Right atrium auricular region (tissue), 2 donors: ENCODE measurements around the gene SEC24B. TPM values are rescaled to one million over a fixed set of nuclear protein-coding genes. Genes with fewer than 3 reads are reported as not detected.
"Not testable (repeated sequence)": the region's sequence is repeated elsewhere in the genome, so short reads cannot be mapped to it uniquely, and the experiment has no call there.

ENCODE experiments used
- DNase-seq: peaks from one replicate; pipeline ENCODE4 v3.0.0-alpha.2; 2019; ENCODE audit warnings: low spot score
- H3K27ac ChIP-seq, 2 donors: fragments of 200-600 bp; sonication (generic); 1 replicate in 1 of 2; 2 replicates in 1 of 2; pipeline ENCODE4 v1.5.1; 2016 to 2019
- H3K27me3 ChIP-seq, 2 donors: fragments of 200-600 bp; sonication (generic); one replicate each; pipeline versions ENCODE4 v1.5.1 to v1.6.0; 2017 to 2019
- H3K36me3 ChIP-seq: fragments of 200-600 bp; sonication (generic); one replicate; pipeline ENCODE4 v1.5.1; 2016
- H3K4me1 ChIP-seq, 2 donors: fragments of 200-600 bp; sonication (generic); one replicate each; pipeline versions ENCODE4 v1.5.1 to v1.6.0; 2017 to 2019
- H3K4me3 ChIP-seq, 2 donors: fragments of 200-600 bp; sonication (generic); 1 replicate in 1 of 2; 2 replicates in 1 of 2; pipeline ENCODE4 v1.5.1; 2017 to 2019; ENCODE audit warnings: mild to moderate bottlenecking in 1 of 2, moderate library complexity in 1 of 2
- H3K9me3 ChIP-seq, 2 donors: fragments of 200-600 bp; sonication (generic); one replicate each; pipeline ENCODE4 v1.5.1; 2019
- CTCF ChIP-seq, 2 donors: fragments of 200-600 bp; sonication (generic); IDR thresholded peaks; one replicate each; pipeline ENCODE4 v1.5.1; 2019; ENCODE audit warnings: antibody characterized with exemption in 2 of 2
- total RNA-seq, 2 donors: library from RNA; depleted of rRNA; stranded (reverse); fragments of >200 nt; gene quantifications; one replicate each; pipeline ENCODE4 v1.1.0, GENCODE V29; 2016

Gene SEC24B
- total RNA-seq, 2 donors from 2014 or later: 26.3 to 27.4 TPM

- Histone ChIP-seq H3K4me3 (peak overlapping the region in 1 of 2 donors; percentile 4), H3K27ac (peak overlapping the region; percentile 71 to 81), H3K27me3 (no peaks in the 10 kb centered on the region), H3K4me1 (peaks cover 0 to 18% of the 10 kb centered on the region in 2 donors), H3K36me3 (no peaks in the 10 kb centered on the region), H3K9me3 (no peaks in the 10 kb centered on the region)
- DNase-seq: no peak
- TF ChIP-seq CTCF (IDR thresholded peaks at IDR 0.05): peak; percentile 20 to 59
Measured at GRCh38 chr4:109574443-109574850, 140.8 kb downstream of the SEC24B start.

GRCh38 chr4:109574931-109575804 lies 141.6 kb downstream of the SEC24B start:
- Histone ChIP-seq H3K4me1 (peaks cover 0 to 18% of the 10 kb centered on the region in 2 donors), H3K27ac (peak overlapping the region; percentile 71 to 81), H3K27me3 (no peaks in the 10 kb centered on the region), H3K9me3 (no peaks in the 10 kb centered on the region), H3K36me3 (no peaks in the 10 kb centered on the region), H3K4me3 (peak overlapping the region in 1 of 2 donors; percentile 4)
- no peak for DNase-seq
- TF ChIP-seq CTCF (IDR thresholded peaks at IDR 0.05): no peak

GRCh38 chr4:109576462-109576861 lies 142.8 kb downstream of the SEC24B start:
- H3K9me3 ChIP-seq: no peaks in the 10 kb centered on the region
- peaks cover 0 to 18% of the 10 kb centered on the region in 2 donors for H3K4me1 ChIP-seq
- H3K27me3 ChIP-seq: no peaks in the 10 kb centered on the region
- H3K27ac ChIP-seq: peak overlapping the region in 1 of 2 donors; percentile 81
- no peak for DNase-seq
- no peak for TF ChIP-seq CTCF (IDR thresholded peaks at IDR 0.05)
- H3K36me3 ChIP-seq: no peaks in the 10 kb centered on the region
- H3K4me3 ChIP-seq: no peak overlapping the region

- H3K4me3 ChIP-seq: no peak overlapping the region
- peaks cover 0 to 6% of the 10 kb centered on the region in 2 donors for H3K9me3 ChIP-seq
- no peaks in the 10 kb centered on the region for H3K36me3 ChIP-seq
- peaks cover 0 to 18% of the 10 kb centered on the region in 2 donors for H3K4me1 ChIP-seq
- DNase-seq: no peak
- no peak for TF ChIP-seq CTCF (IDR thresholded peaks at IDR 0.05)
- H3K27me3 ChIP-seq: no peaks in the 10 kb centered on the region
- no peak overlapping the region for H3K27ac ChIP-seq
Measured at GRCh38 chr4:109578846-109579245, 145.2 kb downstream of the SEC24B start.

DNA sequence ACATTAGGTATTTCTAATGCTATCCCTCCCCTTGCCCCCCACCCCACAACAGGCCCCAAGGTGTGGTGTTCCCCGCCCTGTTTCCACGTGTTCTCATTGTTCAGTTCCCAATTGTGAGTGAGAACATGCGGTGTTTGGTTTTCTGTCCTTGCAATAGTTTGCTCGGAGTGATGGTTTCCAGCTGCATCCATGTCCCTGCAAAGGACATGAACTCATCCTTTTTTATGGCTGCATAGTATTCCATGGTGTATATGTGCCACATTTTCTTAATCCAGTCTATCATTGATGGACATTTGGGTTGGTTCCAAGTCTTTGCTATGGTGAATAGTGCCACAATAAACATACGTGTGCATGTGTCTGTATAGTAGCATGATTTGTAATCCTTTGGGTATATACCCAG lies 146.4 kb downstream of the SEC24B start:
- not testable (repeated sequence) for H3K36me3 ChIP-seq, H3K27me3 ChIP-seq, H3K4me3 ChIP-seq, DNase-seq, H3K9me3 ChIP-seq, H3K27ac ChIP-seq
- peaks cover 0 to 15% of the 10 kb centered on the region in 2 donors for H3K4me1 ChIP-seq

DNA sequence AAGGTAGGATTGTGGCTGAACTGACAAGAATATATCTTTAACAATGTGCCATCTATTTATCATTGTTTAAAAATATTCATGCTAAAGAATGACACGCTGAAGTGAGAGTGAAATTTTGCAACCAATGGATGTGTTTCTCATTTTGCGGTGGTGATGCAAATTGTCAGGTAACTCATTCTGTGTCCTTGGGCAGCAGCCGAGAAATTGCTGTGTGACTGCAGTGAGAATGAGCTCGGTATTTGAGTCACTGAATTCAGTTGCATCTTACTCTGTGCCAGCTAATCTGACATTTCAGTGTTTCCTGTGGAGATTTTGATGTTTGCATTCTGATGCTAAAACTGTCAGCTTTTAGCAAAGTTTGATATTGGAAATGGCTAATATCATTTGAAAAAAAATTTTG lies 154.6 kb downstream of the SEC24B start:
- Histone ChIP-seq H3K4me3 (no peak overlapping the region), H3K4me1 (peaks cover 0 to 21% of the 10 kb centered on the region in 2 donors), H3K9me3 (peaks cover 0 to 4% of the 10 kb centered on the region in 2 donors), H3K27ac (peak overlapping the region; percentile 66 to 80), H3K27me3 (no peaks in the 10 kb centered on the region), H3K36me3 (no peaks in the 10 kb centered on the region)
- TF ChIP-seq CTCF (IDR thresholded peaks at IDR 0.05): no peak
- DNase-seq: no peak
